NOMO-1 treated with DMSO at 0.1 percent for 48 hours (cell line): Measurements from ENCODE around the gene GNAO1.

Experiments used
- DNase-seq: peaks from one replicate; lab custom pipeline; 2025; ENCODE audit not compliant: unreplicated experiment; lab: John Stamatoyannopoulos, UW

The GNAO1 gene

DNA sequence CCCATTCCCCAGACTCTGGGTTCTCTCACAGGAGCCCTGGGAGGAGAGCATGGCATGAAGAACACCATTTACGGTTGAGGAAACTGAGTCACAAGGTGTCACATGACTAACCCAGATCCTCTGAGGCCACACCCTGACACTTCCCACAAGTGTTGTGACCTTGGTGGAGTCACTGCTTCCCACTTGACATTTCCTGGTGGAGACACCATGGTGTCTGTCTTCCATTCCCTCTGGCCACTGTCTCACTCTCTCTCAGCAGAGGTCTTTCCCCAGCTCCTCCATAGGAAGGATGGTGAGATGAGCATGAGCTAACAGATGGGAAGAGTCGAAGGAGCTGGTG, 116.2 kb downstream of the GNAO1 start:
- DNase-seq = no peak

GRCh38 chr16:56309008-56309407, 117.7 kb downstream of the GNAO1 start:
- DNase-seq = no peak

GRCh38 chr16:56310690-56311089, 119.4 kb downstream of the GNAO1 start:
- DNase-seq = no peak

DNA sequence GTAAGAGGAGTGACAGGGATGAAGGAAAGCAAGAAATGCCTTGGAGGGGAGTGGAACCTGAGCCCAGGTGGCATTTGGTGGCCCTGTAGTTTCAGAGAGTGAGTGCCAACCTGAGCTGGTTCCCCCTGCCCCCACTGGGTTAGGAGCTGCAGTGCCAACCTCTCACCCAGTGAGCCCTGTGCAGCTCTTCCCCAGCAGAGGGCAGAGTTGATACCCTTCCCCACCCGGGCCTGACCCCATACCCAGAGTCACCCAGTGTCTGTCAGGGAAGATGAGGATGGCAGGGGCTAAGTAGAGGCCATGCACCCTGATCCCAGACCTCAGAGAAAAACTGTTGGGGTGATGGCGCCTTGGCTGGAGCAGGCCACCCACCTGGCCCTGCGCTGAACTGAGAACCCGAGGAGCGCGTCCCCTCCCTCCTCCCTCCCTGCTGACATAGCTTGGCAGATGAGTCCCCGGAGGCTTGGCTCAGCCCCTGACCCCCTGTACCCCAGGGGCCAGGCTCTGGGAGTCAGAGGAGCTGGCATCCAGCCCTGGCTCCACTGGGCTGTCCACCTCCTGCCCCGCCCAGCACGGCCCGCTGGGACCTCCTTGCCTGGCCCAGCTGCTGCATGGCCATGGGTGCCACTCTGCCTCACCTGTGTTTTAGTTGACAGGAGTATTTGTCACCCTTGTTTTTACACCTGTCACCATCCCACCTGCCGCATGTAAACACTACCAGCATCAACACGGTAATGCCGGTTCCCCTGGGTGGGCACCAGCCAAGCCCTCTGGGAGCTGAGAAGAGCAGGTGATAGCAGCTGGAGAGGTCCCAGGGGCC, 120.1 kb downstream of the GNAO1 start:
- DNase-seq = no peak

GRCh38 chr16:56312028-56312300, 120.7 kb downstream of the GNAO1 start:
- no peak for DNase-seq

DNA sequence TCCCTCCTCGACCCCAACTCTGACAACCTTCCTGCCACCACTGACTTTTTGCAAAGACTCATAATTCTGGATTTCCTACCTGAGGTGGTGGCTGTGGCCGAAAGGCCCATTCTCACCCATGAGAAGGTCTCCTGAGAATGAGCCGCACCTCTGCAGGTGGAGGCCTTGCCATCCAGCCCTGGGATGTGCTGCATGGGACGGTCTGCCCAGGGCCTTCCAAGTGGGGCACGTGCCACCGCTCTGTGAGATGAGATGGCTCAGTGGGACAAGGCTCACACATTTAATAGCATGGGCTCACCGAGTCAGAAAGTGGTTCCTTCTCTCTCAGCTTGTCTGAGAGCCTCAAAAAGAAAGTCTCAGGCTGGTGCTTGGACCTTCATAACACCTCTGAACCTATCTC, 121.3 kb downstream of the GNAO1 start:
- DNase-seq = no peak

- DNase-seq = no peak
Measured at GRCh38 chr16:56314244-56314850, 123.1 kb downstream of the GNAO1 start.

DNA sequence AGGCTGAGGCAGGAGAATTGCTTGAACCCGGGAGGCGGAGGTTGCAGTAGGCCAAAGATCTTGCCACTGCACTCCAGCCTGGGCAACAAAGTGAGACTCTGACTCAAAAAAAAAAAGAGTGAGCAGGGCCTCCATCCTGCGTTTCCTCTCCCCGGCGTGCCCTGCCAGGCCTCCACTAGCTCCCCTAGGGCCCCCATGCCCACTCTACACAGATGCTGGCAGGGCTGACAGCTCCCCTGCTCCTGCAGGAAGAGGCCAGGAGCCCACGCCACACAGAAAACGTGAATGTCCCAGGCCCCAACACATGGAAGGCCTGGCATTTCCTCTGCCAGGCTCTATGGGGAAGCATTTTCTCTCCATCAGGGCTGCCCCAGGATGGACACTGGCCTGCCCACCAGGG, 124.7 kb downstream of the GNAO1 start:
- no peak for DNase-seq

DNA sequence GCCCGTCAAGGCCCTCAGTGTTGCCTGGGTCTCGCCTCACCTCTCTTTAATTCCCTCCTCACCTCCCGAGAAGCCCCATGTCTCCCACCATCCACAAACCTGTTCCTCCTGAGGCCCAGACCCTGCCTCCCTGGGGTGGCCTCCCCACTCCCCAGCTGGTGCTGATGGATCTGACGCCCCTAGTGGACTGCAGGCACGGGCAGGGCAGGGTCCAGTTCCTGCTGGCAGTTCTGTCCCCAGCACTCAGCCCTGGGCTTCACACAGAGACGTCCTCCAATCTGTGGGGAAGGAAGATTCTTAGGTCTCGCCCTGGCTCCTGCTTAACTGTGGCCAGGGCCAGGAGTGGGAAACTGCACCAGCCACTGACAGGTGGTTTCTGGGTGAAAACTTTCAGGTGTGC, 125.3 kb downstream of the GNAO1 start:
- no peak for DNase-seq

DNA sequence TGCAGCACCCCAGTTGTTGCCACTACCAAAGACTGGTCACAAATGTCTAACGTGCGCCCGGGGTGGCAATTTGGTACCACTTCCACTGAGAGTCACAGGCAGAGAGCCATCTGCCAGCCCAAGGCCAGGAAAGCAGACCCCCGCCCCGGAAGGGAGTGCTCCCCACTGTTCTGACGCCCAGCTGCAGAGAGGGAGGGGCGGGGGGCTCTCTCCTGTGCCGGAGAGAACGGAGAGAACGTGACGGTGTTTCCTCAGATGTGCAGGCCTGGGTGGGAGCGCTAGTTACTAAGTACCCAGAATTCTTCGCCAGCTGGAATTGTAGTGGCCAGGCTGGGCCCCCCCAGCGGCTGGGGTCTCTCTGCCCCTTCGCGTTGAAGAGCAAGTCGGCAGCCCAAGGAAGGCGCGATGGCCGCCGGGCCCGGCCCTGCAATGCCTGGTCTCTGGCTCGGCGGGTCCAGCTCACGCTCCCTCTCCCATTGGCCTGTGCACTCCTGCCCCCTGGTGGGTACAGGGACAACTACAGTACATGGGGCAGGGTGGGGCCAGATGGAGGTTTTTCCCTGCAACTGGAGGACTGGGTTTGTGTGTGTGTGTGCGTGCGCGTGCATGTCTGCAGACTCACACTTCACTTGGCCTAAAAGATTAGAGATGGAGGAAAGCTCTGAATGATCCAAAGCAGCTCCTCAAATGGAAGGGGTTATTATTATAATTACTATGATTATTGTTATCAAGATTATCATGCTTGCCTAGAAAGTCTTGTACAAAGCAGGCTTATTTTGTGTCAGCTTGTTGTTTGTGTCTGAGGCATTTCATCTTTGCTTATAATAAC, 126.9 kb downstream of the GNAO1 start:
- DNase-seq = peak; percentile 62

GRCh38 chr16:56318827-56319140, 127.5 kb downstream of the GNAO1 start:
- no peak for DNase-seq

- no peak for DNase-seq
Measured at GRCh38 chr16:56319376-56319775, 128.1 kb downstream of the GNAO1 start.

GRCh38 chr16:56320056-56320455, 128.8 kb downstream of the GNAO1 start:
- no peak for DNase-seq

GRCh38 chr16:56320811-56321558, 129.7 kb downstream of the GNAO1 start:
- no peak for DNase-seq

DNA sequence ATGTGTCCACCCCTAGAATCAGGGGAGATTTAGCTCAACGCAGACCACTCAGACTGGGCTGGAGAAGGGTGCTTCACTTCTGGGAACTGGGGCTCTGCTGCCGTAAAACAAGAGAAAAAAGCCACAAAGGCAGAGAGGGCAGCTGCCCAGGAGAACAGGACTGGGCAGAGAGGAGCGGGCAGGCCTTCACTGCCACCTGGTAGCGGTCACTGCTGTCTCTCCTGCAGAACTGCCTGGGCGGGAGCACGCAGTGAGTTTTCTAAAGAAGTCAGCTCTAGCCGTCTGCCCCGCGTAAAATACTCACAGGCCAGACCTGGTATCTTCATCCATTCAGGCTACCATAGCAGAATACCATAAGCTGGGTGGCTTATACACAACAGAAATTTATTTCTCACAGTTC, 130.3 kb downstream of the GNAO1 start:
- no peak for DNase-seq

- DNase-seq = no peak
Measured at GRCh38 chr16:56324406-56324805, 133.1 kb downstream of the GNAO1 start.

DNA sequence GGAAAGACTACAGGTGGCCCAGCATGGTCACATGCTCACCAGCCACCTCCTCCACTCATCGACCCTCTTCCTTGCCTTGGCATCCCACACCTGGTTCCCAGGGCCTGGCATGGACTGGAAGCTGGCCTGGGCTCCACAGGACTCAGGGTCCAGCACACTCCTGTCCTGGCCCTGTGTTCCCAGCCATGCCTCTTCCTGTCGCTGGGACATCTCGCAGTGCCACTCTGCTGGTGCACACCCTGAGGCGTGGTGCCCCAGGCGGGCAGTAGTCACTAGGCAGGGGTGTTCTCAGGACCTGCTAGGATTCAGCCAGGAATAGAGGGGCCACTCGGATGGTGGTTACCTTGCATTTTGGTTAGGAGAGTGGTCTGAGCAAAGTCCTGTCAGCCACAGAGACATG, 134.7 kb downstream of the GNAO1 start:
- no peak for DNase-seq

- DNase-seq = no peak
Measured at GRCh38 chr16:56327071-56327928, 136.0 kb downstream of the GNAO1 start.

GRCh38 chr16:56327929-56328258, 136.6 kb downstream of the GNAO1 start:
- no peak for DNase-seq

GRCh38 chr16:56328276-56329022, 137.2 kb downstream of the GNAO1 start:
- no peak for DNase-seq
